ENCODE measurements around the gene C9orf72.

GRCh38 chr9:27514551-27514950 is 58.7 kb downstream of the C9orf72 start:
- TF ChIP-seq, protein P1, sequence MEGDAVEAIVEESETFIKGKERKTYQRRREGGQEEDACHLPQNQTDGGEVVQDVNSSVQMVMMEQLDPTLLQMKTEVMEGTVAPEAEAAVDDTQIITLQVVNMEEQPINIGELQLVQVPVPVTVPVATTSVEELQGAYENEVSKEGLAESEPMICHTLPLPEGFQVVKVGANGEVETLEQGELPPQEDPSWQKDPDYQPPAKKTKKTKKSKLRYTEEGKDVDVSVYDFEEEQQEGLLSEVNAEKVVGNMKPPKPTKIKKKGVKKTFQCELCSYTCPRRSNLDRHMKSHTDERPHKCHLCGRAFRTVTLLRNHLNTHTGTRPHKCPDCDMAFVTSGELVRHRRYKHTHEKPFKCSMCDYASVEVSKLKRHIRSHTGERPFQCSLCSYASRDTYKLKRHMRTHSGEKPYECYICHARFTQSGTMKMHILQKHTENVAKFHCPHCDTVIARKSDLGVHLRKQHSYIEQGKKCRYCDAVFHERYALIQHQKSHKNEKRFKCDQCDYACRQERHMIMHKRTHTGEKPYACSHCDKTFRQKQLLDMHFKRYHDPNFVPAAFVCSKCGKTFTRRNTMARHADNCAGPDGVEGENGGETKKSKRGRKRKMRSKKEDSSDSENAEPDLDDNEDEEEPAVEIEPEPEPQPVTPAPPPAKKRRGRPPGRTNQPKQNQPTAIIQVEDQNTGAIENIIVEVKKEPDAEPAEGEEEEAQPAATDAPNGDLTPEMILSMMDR (conservative IDR thresholded peaks at IDR 0.05): no peak
- TF ChIP-seq EZH2 (IDR thresholded peaks at IDR 0.05; ENCODE audit: low read depth): no peak
